IMR-90 (cell line): ENCODE results near the gene USP25.

Experiments
- CEBPB ChIP-seq: IDR thresholded peaks from 2 replicates; pipeline ENCODE4 v1.6.1; 2012; ENCODE audit warnings: low read depth, low read length, improper control_type of control experiment
- FOS ChIP-seq: fragments of 150-350 bp; IDR thresholded peaks from 2 replicates; pipeline ENCODE4 v1.6.1; 2016; ENCODE audit warnings: low read depth, low read length
- MAZ ChIP-seq: IDR thresholded peaks from 2 replicates; pipeline ENCODE4 v1.6.1; 2012; ENCODE audit warnings: low read depth, mild to moderate bottlenecking, low read length, improper control_type of control experiment, moderate library complexity, borderline replicate concordance
- POLR2A ChIP-seq: IDR thresholded peaks from 2 replicates; pipeline ENCODE4 v1.6.1; 2012; ENCODE audit warnings: mild to moderate bottlenecking, low read depth, low read length
- RAD21 ChIP-seq: IDR thresholded peaks from 2 replicates; pipeline ENCODE4 v1.6.1; 2012; ENCODE audit warnings: low read length, improper control_type of control experiment
- RCOR1 ChIP-seq: IDR thresholded peaks from 2 replicates; pipeline ENCODE4 v1.6.1; 2012; ENCODE audit warnings: mild to moderate bottlenecking, low read length, improper control_type of control experiment; ENCODE audit not compliant: insufficient replicate concordance
- RFX5 ChIP-seq: IDR thresholded peaks from 2 replicates; pipeline ENCODE4 v1.8.0; 2012; ENCODE audit warnings: low read depth, mild to moderate bottlenecking, low read length, moderate library complexity
- SMC3 ChIP-seq: fragments of 150-350 bp; IDR thresholded peaks from 2 replicates; pipeline ENCODE4 v1.6.1; 2016; ENCODE audit warnings: low read depth, mild to moderate bottlenecking, antibody characterized with exemption, low read length, moderate library complexity
- TF ChIP-seq, protein P1 (sequence below): conservative IDR thresholded peaks from 2 replicates; pipeline ENCODE4 v1.5.1; 2012; ENCODE audit warnings: mild to moderate bottlenecking, low read depth, low read length, improper control_type of control experiment
- TF ChIP-seq, protein P2 (sequence below): fragments of 150-350 bp; IDR thresholded peaks from 2 replicates; pipeline ENCODE4 v1.6.1; 2016; ENCODE audit warnings: low read depth, mild to moderate bottlenecking, low read length, moderate library complexity, borderline replicate concordance
- TF ChIP-seq, protein P3 (sequence below): fragments of 150-350 bp; IDR thresholded peaks from 2 replicates; pipeline ENCODE4 v1.6.1; 2017; ENCODE audit warnings: mild to moderate bottlenecking, antibody characterized with exemption, low read length, low read depth

DNA sequence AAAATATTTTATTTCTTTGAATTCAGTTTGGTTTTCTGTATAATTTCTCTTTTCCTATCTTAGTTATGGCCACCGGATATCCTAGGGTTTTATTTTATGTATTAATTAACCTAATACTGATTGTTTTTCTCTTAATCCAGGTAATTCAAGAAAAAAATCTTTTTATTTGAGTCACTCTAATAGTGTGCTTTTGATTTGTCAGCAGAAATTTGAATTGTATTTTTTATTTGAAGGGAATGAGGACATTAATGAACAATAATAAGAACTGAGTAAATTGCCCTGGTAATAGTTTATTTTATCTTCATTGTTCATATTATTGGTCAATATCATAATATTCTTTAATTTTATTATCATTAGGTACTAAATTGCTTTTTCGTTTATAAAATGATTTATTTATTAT is 120.1 kb downstream of the USP25 start:
- TF ChIP-seq POLR2A (no peak), SMC3 (no peak), MAZ (no peak), RCOR1 (no peak), CEBPB (no peak), RAD21 (no peak), FOS (no peak), RFX5 (no peak)
- TF ChIP-seq, protein P1, sequence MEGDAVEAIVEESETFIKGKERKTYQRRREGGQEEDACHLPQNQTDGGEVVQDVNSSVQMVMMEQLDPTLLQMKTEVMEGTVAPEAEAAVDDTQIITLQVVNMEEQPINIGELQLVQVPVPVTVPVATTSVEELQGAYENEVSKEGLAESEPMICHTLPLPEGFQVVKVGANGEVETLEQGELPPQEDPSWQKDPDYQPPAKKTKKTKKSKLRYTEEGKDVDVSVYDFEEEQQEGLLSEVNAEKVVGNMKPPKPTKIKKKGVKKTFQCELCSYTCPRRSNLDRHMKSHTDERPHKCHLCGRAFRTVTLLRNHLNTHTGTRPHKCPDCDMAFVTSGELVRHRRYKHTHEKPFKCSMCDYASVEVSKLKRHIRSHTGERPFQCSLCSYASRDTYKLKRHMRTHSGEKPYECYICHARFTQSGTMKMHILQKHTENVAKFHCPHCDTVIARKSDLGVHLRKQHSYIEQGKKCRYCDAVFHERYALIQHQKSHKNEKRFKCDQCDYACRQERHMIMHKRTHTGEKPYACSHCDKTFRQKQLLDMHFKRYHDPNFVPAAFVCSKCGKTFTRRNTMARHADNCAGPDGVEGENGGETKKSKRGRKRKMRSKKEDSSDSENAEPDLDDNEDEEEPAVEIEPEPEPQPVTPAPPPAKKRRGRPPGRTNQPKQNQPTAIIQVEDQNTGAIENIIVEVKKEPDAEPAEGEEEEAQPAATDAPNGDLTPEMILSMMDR: no peak
- TF ChIP-seq, protein P2, sequence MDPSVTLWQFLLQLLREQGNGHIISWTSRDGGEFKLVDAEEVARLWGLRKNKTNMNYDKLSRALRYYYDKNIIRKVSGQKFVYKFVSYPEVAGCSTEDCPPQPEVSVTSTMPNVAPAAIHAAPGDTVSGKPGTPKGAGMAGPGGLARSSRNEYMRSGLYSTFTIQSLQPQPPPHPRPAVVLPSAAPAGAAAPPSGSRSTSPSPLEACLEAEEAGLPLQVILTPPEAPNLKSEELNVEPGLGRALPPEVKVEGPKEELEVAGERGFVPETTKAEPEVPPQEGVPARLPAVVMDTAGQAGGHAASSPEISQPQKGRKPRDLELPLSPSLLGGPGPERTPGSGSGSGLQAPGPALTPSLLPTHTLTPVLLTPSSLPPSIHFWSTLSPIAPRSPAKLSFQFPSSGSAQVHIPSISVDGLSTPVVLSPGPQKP: no peak
- TF ChIP-seq, protein P3, sequence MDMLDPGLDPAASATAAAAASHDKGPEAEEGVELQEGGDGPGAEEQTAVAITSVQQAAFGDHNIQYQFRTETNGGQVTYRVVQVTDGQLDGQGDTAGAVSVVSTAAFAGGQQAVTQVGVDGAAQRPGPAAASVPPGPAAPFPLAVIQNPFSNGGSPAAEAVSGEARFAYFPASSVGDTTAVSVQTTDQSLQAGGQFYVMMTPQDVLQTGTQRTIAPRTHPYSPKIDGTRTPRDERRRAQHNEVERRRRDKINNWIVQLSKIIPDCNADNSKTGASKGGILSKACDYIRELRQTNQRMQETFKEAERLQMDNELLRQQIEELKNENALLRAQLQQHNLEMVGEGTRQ: no peak
